ENCODE measurements around the gene ZNF41.
"Not testable (repeated sequence)": the region's sequence is repeated elsewhere in the genome, so short reads cannot be mapped to it uniquely, and the experiment has no call there.

The ZNF41 gene

GRCh38 chrX:47482512-47483305, at the start of gene ZNF41:
ZNF41 (minus strand) TSS chrX:47483222; CDS start chrX:47467481, 15,741 bp downstream.
- no peak for DNase-seq

DNA sequence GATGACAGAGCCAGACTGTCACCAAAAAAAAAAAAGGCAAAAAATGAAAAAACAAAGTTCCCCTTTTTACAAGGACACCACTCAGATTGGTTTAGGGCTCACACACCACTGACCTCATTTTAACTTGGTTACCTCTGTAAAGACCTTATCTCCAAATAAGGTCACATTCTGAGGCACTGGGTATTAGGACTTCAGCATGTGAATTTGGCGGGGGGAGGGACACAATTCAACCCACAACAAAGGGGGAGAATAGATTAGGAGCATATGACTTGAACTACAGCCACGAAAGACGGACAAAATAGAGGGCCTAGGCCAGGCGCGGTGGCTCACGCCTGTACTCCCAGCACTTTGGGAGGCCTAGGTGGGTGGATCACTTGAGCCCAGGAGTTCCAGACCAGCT, 47.0 kb upstream of the ZNF41 start:
- no peak for DNase-seq

DNA sequence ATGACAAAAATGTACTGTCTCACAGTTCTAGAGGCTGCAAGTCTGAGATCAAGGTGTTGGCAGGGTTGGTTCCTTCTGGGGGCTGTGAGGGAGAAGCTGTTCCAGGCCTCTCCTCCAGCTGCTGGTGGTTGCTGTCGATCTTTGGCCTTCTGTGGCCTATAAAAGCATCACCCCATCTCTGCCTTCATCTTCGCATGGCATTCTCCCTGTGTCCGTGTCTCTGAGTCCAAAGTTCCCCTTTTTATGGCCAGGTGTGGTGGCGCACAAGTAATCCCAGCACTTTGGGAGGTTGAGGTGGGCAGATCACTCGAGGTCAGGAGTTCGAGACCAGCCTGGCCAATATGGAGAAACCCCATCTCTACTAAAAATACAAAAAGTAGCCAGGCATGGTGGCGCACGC, 46.5 kb upstream of the ZNF41 start:
- no peak for DNase-seq

- no peak for DNase-seq
Observed at GRCh38 chrX:47523713-47524166, 40.7 kb upstream of the ZNF41 start.

DNA sequence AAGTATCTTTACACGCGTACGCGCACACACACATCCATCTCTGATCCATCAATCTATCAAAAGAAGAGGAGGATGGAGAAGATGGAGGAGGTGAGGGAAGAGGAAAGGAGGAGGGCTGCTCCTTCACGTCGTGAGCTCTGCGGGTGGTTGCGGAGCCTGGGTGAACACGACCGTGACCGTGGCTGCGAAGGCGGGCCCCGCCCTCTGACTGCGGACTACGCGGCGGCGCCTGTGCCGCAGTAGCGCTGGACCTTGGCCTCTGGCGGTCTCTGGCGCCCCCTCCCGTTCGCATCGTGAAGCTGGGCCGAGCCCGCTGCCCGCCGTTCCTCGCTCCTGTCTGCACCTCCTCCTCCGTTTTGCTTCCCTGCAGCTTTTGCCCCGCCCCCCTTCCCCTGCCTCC, 40.3 kb upstream of the ZNF41 start:
- peak; percentile 16 for DNase-seq

GRCh38 chrX:47518144-47518543, 35.1 kb upstream of the ZNF41 start:
- DNase-seq = no peak

- DNase-seq = no peak
Observed at GRCh38 chrX:47515941-47516665, 33.1 kb upstream of the ZNF41 start.

- no peak for DNase-seq
Observed at GRCh38 chrX:47514533-47515235, 31.7 kb upstream of the ZNF41 start.

- not testable (repeated sequence) for DNase-seq
Observed at GRCh38 chrX:47513034-47513965, 30.3 kb upstream of the ZNF41 start.

DNA sequence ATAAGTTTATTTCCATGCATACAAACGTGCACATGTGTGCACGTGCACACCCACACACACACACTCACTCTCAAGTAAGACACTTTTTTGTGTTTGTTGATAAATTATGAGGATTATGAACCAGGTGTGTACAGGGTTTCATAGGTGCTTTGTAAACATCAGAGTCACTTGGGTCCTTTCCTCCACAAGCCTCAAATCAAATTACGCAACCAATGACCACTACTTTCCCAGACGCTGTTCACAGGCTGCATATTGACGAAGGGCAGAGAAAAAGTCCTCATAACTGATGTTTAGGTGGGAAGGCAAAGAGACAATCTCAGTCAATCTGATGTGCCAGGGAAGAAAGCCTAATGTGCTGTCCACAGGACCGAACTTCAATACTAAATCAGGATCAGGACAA, 29.4 kb upstream of the ZNF41 start:
- DNase-seq = not testable (repeated sequence)

- no peak for DNase-seq
Observed at GRCh38 chrX:47507153-47507867, 24.3 kb upstream of the ZNF41 start.

DNA sequence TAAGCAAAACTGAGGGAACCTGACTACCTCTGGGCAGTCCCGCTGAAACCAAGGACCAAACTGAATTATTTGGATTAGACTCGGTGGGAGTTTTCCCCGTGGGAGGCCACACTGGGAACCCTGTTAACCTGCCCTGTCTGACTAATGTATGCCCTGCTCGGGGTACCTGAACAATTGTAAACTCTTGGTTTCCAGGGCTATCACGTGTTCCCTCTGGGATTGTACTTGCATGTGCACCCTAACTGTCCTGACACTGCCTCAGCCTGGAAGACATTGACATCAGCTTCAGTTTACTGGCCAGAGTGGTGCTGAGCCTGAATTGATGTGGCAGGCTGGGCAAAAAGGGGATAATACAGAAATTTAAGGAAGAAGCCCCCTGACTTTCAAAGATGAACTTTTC, 20.1 kb upstream of the ZNF41 start:
- no peak for DNase-seq

DNA sequence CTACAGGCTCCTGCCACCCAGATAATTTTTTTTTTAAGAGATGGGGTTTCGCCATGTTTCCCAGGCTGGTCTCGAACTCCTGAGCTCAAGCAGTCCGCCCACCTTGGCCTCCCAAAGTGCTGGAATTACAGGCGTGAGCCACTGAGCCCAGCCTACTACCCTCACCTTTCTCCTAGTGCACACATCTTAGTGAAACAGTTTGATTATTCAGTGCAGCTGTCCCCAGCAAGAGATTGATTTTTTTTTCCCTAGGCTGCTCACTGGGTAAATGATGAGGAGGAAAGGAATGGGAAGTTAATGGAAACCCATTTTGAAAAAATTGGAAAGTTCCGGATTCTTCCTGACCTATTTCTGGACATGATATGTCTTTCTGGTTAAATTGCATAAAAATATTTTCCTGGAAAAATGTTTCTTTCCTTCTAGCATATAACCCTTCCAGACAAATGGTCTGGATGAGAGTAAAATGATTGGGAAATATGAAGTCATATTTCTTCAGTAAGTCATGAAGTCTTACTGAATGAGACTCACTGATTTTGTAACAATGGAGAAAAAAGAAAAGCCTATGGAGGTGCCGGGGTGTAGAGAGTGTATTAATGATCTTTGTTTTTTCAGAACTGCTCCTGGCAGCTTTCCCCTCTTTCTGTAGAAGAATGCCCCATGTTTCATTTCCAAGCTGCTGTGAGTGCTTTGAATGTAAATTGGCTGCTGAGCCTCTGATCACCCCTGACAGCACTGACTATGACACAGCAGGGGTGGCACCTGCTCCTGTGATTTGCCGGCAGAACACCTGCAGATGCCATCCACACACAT, 19.5 kb upstream of the ZNF41 start:
- no peak for DNase-seq

DNA sequence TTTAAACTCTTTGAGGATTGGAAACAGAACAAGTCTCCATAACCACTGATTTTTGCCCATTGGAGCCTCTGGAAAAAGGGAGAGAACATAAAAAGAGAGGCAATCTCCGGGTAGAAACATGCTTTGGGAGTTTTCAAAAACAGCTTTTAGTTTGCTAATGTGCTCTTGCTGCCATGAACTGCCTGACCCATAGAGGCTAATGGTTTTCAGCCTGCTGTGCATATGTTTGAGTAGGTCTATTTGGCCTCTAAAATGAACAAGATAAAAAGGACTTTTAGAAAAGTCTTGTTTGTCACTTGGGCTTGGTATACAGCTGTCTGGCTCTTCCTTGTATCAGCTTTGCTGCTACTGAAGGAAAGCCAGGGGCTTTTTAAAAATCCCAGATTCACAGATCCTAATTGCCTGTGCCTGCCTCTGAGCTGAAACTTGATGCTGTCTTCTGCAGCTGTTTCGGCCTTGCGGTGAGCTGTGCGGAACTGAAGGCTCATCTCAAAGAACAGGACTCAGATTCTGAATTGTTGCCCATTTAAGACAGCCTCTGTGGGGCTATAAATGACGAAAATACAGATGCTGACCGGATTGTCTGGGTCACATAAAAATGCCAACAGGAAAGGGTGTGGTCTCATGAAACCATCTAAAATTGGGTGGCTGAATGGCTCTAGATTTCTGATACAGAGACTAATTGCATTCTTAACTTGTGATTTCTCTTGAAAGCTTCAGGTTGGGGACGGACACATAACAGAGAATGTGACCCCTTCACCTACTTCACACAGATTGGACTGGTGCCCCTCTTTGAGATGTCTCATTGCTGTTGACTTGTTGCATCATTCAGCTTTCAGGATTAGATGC, 18.4 kb upstream of the ZNF41 start:
- DNase-seq = no peak

DNA sequence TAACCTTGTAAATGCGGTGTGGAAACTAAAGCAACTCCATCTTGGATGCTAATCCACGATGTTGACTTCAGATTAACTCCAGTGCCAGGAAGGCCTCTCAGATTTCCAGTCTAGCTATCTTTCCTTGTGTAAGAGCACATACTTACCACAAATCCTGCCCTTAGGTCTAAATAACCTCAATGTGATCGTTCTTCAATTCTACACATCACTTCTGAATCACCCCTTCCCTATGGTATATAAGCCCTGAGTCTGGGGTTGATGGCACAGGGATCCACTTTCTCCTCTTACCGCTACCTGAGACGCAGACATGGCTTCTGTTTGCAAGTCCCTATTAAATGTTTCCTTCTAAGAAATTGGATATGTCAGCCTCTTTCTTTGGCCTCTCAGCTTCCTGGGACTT, 17.5 kb upstream of the ZNF41 start:
- no peak for DNase-seq

DNA sequence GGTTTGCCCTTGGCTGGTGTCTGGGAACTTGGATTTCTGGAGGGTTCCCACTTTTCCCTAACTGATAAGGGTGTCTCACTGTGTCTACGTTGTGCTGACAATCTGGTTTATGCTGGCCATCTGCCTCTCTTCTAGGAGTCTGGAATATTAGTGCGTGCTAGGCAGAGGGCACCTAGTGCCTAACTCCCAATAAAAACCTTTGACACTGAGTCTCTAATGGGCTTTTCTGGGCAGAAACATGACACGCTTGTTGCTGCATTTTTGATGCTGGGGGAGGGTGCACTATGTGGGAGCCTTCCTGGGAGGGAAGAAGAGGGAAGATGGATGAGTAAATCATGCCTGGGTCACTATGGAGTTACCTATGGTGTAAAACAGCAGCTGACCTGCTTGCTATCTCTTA, 16.3 kb upstream of the ZNF41 start:
- DNase-seq = no peak

DNA sequence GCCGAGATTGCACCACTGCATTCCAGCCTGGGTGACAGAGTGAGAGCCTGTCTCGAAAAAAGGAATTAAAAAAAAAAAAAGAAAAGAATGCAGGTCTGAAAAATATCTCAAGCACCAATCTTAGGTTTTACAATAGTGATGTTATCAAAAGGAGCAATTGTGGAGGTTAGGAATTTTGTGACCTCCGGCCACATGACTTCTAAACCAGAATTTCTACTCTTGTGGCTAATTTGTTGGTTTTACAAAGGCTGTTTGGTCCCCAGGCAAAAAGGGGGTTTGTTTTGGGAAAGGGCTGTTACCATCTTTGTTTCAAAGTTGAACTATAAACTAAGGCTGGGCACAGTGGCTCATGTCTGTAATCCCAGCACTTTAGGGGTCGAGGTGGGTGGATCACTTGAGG, 15.4 kb upstream of the ZNF41 start:
- DNase-seq = no peak

DNA sequence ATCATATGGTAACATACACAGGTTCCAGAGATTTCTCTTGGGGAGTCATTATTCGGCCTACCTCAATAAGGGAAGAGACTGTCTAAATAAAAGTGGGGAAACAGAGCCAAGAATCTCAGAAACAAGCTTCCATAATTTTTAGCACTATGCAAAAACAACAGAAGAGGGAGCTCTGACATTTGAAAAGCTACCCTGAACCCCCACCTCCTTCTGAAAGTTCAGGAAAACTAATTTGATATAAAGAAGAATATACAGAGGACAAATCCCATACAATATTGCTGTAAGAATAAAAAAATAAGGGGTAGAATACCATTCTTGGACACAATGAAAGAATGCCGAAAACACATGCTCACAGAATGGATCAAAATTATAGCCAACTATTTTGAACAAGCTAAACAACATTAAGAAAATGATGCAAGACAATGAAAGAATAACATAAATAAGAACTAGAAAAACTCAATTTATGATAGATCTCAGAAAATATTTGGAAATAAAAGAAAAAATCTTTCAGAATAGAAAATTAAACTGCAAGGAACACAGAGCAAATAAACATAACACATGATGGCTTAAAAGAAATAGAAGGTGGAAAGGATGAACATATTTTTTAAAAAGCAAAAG, 14.4 kb upstream of the ZNF41 start:
- no peak for DNase-seq

- DNase-seq = not testable (repeated sequence)
Observed at GRCh38 chrX:47492133-47492532, 9.1 kb upstream of the ZNF41 start.

All from amniotic stem cell (primary cell).